Activated CD8-positive, alpha-beta memory T cell treated with anti-CD3 and anti-CD28 coated beads, Interleukin-2, amount 50 U/mL, for 48 hours (primary cell): Measurements from ENCODE around the gene DHX36.

Experiments used
- DNase-seq: peaks from one replicate; pipeline ENCODE4 v3.0.0-alpha.2; 2020

Gene DHX36

GRCh38 chr3:154223519-154223918 lies 100.8 kb downstream of the DHX36 start:
- DNase-seq, result no peak
